Left cardiac atrium (tissue), 4 donors: ENCODE measurements around the gene ARHGDIB. TPM values are rescaled to one million over a fixed set of nuclear protein-coding genes. Genes with fewer than 3 reads are reported as not detected.

Experiments used
- ATAC-seq, 2 donors: fragments of 200-7000 bp; cut with Tn5 transposase; one replicate each; pipeline ENCODE4 v1.9.1; 2020; ENCODE audit warnings: mild to moderate bottlenecking in 2 of 2, moderate library complexity in 2 of 2
- DNase-seq: peaks from one replicate; pipeline ENCODE4 v3.0.0-alpha.2; 2020
- intact Hi-C, 2 donors: fragments of 100-400 bp; cut with DNase I; formaldehyde crosslinking; loops; one replicate each; pipeline versions ENCODE4 v1.14.1 to v1.15.1; 2022 to 2023
- total RNA-seq, 2 donors: library from RNA; stranded (reverse); fragmentation: NEBNext Ultra II Directional; extraction: Animal tissue kit (Norgen Biotek cat#: 25700); gene quantifications; one replicate each; pipeline ENCODE4 v1.2.1, GENCODE V29; 2021
- donor health status: DM: no; HTN: yes; CAD: no.
- donor health status: DM: no; HTN: yes; CAD: no; lungs with severe emphysema.
- donor health status: DM: yes; HTN: yes; CAD: no.
- donor health status: Dilated cardiomyopathy.

The ARHGDIB gene
- total RNA-seq, 2 donors from 2014 or later, result 80.0 to 118 TPM

DNA sequence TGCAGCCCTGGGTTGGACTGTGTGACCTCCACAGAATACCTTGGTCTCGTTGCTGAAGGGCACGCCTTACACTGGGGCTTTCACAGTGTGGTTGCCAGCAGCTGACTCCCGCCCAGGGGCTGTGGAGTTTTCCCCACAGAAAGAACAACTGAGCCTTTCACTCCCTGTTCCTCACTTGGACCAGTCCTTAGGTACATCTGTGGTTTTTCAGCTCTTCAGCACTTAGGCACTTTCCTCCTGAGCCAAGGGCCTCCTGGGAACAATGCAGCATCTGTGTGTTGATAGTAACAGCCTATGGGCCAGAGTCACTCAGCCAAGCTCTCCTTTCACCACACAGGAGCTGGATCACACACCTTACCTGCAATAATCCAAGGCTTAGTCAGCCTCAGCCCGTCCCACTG, 48.0 kb downstream of the ARHGDIB start:
- ATAC-seq, result peak; percentile 57 to 87
- intact Hi-C loops, result no loop called here

GRCh38 chr12:14911131-14911530, 50.3 kb downstream of the ARHGDIB start:
- ATAC-seq (no peak), DNase-seq (no peak)
- intact Hi-C loops, result no loop called here

More for the DNA sequence above, 48.0 kb downstream of the ARHGDIB start:
- peak; percentile 37 for DNase-seq

DNA sequence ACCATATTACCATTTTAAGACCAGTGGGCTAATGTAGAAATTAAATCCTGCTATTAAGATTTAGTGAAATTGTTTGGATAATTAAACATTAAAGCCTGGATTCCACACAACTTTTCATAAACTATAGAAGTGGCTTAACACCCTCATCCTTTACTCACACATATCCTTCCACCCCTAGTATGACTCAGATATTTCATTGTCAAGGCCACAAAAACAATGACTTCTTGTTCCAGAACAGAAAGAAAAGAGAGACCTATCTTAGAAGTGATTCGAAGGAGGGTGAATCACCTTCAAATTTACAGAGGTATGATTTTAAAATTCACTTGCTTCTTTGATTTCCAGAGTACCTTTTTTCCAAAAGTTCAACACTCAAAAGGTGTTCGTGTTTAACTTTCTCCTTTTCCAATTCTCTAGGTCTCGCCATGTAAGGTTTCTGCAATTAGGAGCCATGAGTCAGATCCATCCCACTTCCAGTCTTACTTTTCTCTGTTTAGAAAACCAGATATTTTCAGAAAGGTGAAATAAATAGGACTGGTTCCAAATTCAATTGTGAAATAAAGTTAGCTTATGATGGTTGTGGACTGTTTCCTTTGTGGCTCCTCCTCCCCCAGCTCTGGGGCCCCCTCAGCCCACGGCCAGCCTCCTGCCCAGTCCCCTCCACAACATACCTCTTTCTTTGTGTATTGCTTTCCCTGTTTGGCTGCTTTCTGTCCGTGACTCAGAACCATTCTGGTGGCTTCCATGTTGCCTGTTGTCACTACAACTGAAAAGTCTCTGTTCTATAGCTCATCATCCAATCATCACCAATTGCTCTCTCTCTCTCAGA, 51.1 kb downstream of the ARHGDIB start:
- DNase-seq, result no peak
- intact Hi-C loops, result no loop called here
- ATAC-seq, result no peak

GRCh38 chr12:14907953-14908352, 53.4 kb downstream of the ARHGDIB start:
- ATAC-seq, result no peak
- DNase-seq, result no peak
- intact Hi-C loops, result no loop called here

DNA sequence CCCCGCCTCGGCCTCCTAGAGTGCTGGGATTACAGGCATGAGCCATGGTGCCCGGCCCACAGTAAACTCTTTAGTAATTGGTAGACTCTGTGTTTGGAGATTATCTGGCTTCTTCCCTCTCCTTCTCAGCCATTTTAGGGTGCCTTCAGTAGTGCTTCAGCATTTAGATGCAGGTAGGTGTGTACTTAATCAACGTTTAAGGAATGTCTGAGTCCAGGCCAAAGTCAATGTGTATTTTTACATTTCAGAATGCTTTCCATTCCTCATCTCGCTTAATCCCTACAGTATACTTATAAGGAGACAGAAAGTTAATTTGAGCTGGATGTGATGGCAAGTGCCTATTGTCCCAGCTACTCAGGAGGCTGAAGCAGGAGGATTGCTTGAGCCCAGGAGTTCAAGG, 55.3 kb downstream of the ARHGDIB start:
- ATAC-seq, result no peak
- no peak for DNase-seq
- intact Hi-C loops, result no loop called here

DNA sequence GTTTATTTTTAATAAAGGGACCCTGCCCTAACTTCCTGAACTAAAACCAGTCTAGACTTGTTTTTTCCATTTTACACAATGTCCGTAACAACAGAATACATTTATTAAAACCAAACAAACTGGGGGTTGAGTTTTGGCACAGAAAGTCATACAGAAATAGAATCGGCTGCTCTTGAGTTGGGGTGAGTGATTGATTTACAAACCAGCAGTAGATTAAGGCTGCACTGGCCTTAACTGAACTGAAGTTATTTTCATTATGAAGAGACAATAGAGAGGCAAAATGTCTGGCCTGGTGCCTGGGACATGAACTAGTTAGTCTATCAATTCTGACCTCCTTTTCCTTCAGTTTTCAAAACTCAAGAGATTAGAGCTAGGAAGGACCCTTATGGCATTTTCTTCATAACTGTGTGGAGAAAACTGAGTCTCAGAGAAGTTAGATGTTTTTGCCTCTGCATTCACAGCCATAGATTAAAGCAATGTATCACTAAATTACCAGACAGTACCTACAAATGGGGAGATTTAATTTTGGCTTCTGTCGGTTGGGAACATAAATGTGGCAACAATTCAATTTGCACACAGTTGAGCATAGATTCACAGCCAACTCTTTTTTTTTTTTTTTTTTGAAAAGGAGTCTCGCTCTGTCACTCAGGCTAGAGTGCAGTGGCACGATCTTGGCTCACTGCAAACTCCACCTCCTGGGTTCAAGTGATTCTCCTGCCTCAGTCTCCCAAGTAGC, 56.0 kb downstream of the ARHGDIB start:
- DNase-seq (peak; percentile 43), ATAC-seq (peak; percentile 56 to 72)
- intact Hi-C loops, result no loop called here

DNA sequence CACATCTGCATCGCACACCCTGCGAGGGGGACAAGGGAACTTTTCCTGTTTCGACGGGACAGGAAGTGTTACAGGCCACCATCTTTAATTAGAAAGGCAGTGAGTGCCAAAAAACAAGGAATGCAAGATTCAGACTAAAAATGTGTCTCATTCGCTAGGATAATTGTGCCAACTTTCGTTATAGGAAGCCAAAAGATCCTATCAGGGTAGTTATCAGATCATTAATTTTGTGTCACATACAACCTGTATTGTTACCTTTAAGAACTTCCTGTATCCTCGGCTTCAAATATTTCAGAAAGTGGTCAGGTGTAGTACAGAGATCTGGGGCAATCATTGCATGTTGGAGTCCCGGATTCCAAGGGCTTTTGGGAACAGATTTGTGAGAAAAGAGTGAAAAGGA, 56.5 kb downstream of the ARHGDIB start:
- DNase-seq, result no peak
- ATAC-seq, result no peak
- intact Hi-C loops, result no loop called here

DNA sequence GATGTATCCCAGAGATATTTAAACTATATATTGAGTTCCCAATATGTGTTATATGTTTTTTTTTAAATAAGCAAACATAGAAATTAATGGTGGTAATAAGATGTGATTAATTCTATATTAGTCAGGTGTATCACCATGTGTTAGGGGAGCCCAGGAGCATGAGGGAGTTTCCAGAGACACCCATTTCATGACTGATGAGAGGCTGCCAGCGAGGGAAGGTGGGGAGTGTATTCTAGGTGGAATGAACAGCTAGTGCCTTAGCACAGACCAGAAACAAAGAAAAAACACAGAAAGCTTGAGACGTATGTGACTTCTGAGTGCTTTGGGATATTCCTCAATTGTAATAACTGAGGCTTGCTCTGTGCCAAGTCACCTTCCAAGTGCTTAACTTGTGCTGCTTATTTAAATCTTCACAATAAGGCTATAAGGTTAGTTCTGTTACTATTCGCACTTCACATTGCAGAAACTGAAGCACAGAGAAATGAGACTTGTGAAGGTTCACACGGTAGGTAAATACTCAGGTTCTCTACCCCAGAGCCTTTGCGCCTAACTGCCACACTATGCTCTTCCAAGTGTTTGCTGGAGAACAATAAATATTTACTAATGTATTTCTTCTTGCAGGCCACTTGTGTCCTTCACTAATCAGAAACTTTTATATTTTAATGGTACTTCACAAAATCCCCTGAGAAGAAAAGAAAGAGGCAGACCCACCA, 57.9 kb downstream of the ARHGDIB start:
- ATAC-seq (no peak), DNase-seq (no peak)
- intact Hi-C loops, result no loop called here

DNA sequence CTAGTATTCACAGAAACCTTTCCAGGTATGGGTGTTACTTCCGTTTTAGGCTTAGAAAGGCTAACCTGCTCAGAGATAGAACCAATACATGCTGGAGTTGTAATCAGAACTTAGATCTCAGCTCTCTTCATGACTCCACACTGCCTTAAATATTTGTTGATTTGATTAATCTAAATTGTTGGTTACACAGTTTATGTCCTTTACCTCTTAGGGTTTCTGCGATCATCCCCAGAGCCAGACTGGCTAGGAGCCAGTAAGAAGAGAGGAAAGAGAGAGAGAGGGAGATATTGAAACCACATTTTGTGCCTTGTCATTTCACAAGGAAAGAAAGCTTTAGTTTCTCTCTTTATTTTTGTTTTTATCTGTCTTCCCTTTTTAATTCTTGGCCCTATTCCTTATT, 58.9 kb downstream of the ARHGDIB start:
- intact Hi-C loops, result no loop called here
- DNase-seq (no peak), ATAC-seq (no peak)

- ATAC-seq (peak; percentile 38 to 77), DNase-seq (no peak)
- intact Hi-C loops, result no loop called here
Observed at GRCh38 chr12:14901228-14901562, 60.2 kb downstream of the ARHGDIB start.

DNA sequence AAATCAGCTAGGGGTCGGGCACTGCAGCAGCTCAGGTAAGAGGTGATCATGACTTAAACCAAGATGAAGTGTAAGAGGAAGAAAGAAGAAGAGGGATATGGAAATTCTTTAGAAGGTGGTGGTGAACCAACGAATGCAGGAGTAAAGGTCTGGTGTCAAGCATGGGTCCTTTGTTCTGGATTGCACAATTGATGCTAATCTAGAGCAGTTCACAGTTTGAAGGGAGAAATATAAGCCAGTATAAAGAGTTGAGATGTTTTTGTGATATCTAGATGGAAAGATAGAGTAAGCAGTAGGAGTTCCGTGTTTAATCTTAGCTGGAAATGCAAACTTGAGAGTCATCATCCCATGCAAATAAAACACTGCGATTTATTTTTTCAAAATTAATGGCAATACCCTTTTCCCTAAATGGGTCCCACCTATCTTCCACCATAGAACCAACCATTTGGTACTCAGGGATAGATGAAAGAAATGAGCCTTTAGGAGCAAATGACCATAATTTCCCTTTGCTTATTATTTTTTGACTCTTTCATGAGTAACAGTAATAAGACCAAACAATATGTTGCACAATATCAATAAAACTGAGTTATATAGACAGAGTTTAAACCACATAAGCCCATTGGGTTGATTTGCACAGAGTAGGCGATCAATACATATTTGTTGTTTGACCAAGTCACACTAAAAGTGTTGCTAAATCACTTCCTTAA, 60.7 kb downstream of the ARHGDIB start:
- intact Hi-C loops, result no loop called here
- ATAC-seq (no peak), DNase-seq (no peak)

GRCh38 chr12:14896521-14897169, 64.8 kb downstream of the ARHGDIB start:
- intact Hi-C loops, result no loop called here
- DNase-seq, result no peak
- ATAC-seq, result peak; percentile 9 to 73

GRCh38 chr12:14893506-14894250, 67.7 kb downstream of the ARHGDIB start:
- ATAC-seq (peak; percentile 69 to 79), DNase-seq (no peak)
- intact Hi-C loops, result no loop called here

DNA sequence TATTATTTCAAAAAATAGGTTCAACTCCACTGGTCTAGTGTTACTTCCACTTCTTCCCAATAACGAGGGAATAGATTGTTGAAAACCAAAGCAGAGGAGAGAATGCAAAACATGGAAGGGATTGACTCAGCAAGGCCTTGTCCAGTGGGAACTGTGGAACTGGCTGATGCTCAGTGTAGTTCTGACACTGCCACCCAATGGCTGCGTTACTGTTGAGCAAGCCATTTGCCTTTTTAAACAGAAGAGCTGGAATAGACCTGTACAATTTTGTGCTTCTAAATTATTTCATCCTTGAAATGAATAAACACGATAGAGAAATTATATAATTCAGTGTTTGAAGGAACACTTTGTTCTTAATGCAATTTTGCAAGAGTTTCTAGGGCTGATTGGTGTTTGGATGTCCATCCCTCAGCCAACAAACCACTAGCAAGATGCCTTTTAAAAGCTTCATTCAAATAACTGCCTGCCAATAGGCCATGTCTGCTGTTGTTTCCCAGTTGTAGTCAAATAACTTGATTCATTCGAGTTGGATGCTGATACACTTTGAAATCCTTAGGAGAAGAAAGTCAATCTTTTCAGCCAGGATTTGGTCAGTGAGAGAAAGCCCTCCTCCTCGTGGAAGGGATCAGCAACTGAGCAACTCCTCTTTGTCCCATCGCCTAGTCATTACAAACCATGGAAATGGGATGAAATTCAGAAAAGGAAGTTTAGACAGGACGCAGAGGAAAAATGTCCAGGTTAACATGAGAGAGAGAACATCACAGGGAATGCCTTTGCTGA, 68.5 kb downstream of the ARHGDIB start:
- DNase-seq, result peak; percentile 47
- intact Hi-C loops, result no loop called here
- peak; percentile 72 to 89 for ATAC-seq
